ENCODE data around the gene LEKR1. TPM values are rescaled to one million over a fixed set of nuclear protein-coding genes. Genes with fewer than 3 reads are reported as not detected.

LEKR1 gene
- total and polyA plus RNA-seq, 2 donors (not counting 3 experiments of a cell fraction or from before 2014, with no cell fraction given) = 0.07 to 0.64 TPM

- H3K4me3 ChIP-seq (replicated peaks in 1 of 3; ENCODE audit: insufficient read depth in 1 of 3, low read depth in 1 of 3, low read length in 3 of 3) = no peak overlapping the region
- H3K27ac ChIP-seq (ENCODE audit: insufficient read depth, low read depth, low read length) = no peak overlapping the region
- dilution Hi-C loops (cut with MboI; ENCODE audit: extremely low pct_ligation_motif_present, low sequenced_read_pairs) (no loop called here), intact Hi-C loops (cut with micrococcal nuclease) (no loop called here)
- no peaks in the 10 kb centered on the region for H4K20me1 ChIP-seq (replicated peaks; ENCODE audit: control insufficient read depth, extremely low read depth, insufficient read depth, low read length)
- CTCF ChIA-PET = interaction anchor here (2.1 kb wide), 1 partner anchor 28 kb away, joined by 4 read pairs; no protein-coding TSS in a partner anchor
- H2AFZ ChIP-seq (ENCODE audit: low read depth, low read length) = no peak overlapping the region
- no peak for TF ChIP-seq MAX (IDR thresholded peaks at IDR 0.05; ENCODE audit: insufficient read depth, insufficient read length)
- no peak for TF ChIP-seq EZH2 (IDR thresholded peaks at IDR 0.05; ENCODE audit: borderline replicate concordance, low read depth, low read length, severe bottlenecking)
- no peak for TF ChIP-seq POLR2A (IDR thresholded peaks at IDR 0.05; ENCODE audit: low read depth, low read length)
- no peak for TF ChIP-seq GATA2 (IDR thresholded peaks at IDR 0.05; ENCODE audit: insufficient read depth, insufficient read length, low read depth, low read length)
- TF ChIP-seq CTCF (IDR thresholded peaks at IDR 0.05; ENCODE audit: extremely low read depth in 1 of 2, insufficient read depth in 1 of 2, low read depth in 1 of 2, low read length in 2 of 2) = no peak
- no peak for TF ChIP-seq JUN (IDR thresholded peaks at IDR 0.05; ENCODE audit: borderline replicate concordance, insufficient read depth, insufficient read length, low read depth)
- TF ChIP-seq POLR2AphosphoS5 (IDR thresholded peaks at IDR 0.05; ENCODE audit: insufficient read depth, low read depth, low read length) = no peak
- no peak for TF ChIP-seq FOS (IDR thresholded peaks at IDR 0.05; ENCODE audit: borderline replicate concordance, insufficient read depth, low read length)
- TF ChIP-seq MYC (IDR thresholded peaks at IDR 0.05; ENCODE audit: low read depth, low read length) = no peak
- no peaks in the 10 kb centered on the region for H3K9me1 ChIP-seq (replicated peaks; ENCODE audit: control insufficient read depth, extremely low read depth, insufficient read depth, low read length)
- no peaks in the 10 kb centered on the region for H3K79me2 ChIP-seq (ENCODE audit: control insufficient read depth, insufficient read depth, low read length)
- FAIRE-seq = no peak
- H3K4me1 ChIP-seq (ENCODE audit: control insufficient read depth, extremely low read depth, insufficient read depth, low read length) = no peaks in the 10 kb centered on the region
- H3K9me3 ChIP-seq (replicated peaks; ENCODE audit: control insufficient read depth, insufficient read depth, low read length) = no peaks in the 10 kb centered on the region
- POLR2A ChIA-PET = no interaction called here
- DNase-seq (ENCODE audit: low read depth, low spot score) = no peak
- no TSS peak for BruUV-seq (replicated peaks)
- H3K4me2 ChIP-seq (ENCODE audit: insufficient read depth, low read length) = no peak overlapping the region
- H3K36me3 ChIP-seq (ENCODE audit: control insufficient read depth in 2 of 2, extremely low read depth in 1 of 2, insufficient read depth in 2 of 2, low read length in 2 of 2) = no peaks in the 10 kb centered on the region
- no peak overlapping the region for H3K9ac ChIP-seq (replicated peaks; ENCODE audit: extremely low read depth, insufficient read depth, low read length)
- H3K27me3 ChIP-seq (ENCODE audit: control insufficient read depth in 2 of 2, insufficient read depth in 2 of 2, low read length in 2 of 2) = peaks cover 2 to 7% of the 10 kb centered on the region in 2 experiments
Measured at GRCh38 chr3:157061265-157061664, 235.1 kb downstream of the LEKR1 start.

Measured in endothelial cell of umbilical vein (primary cell).